Mesendoderm (in vitro differentiated cells): ENCODE measurements around the gene AVL9.
"Not testable (repeated sequence)": the region's sequence is repeated elsewhere in the genome, so short reads cannot be mapped to it uniquely, and the experiment has no call there.

ENCODE experiments used
- DNase-seq: peaks from one replicate; pipeline ENCODE4 v3.0.0; 2013
- H2AK5ac ChIP-seq: 2 replicates; pipeline ENCODE4 v1.6.1; 2013; ENCODE audit warnings: low read length, inconsistent platforms
- H2BK120ac ChIP-seq: 2 replicates; pipeline ENCODE4 v1.6.1; 2013; ENCODE audit warnings: low read depth, mild to moderate bottlenecking, low read length, moderate library complexity, mixed read lengths
- H2BK15ac ChIP-seq: replicated peaks from 2 replicates; pipeline ENCODE4 v1.6.1; 2013; ENCODE audit warnings: low read depth, mild to moderate bottlenecking, moderate library complexity
- H2BK5ac ChIP-seq: 2 replicates; pipeline ENCODE4 v1.6.1; 2013; ENCODE audit warnings: low read length, inconsistent platforms
- H3K18ac ChIP-seq: 2 replicates; pipeline ENCODE4 v1.6.1; 2013; ENCODE audit warnings: mild to moderate bottlenecking, low read length, mixed read lengths
- H3K23ac ChIP-seq: one replicate; pipeline ENCODE4 v1.6.1; 2013; ENCODE audit warnings: low read length
- H3K27ac ChIP-seq: 2 replicates; pipeline ENCODE4 v1.5.1; 2013; ENCODE audit warnings: low read depth, mild to moderate bottlenecking, inconsistent platforms, low read length, moderate library complexity
- H3K27me3 ChIP-seq: 2 replicates; pipeline ENCODE4 v1.6.1; 2013; ENCODE audit warnings: low read length, control low read depth, mild to moderate bottlenecking, inconsistent platforms; ENCODE audit not compliant: insufficient read depth, poor library complexity
- H3K36me3 ChIP-seq: 2 replicates; pipeline ENCODE4 v1.6.1; 2013; ENCODE audit warnings: low read length, inconsistent platforms; ENCODE audit not compliant: control insufficient read depth, insufficient read depth
- H3K4ac ChIP-seq: one replicate; pipeline ENCODE4 v1.6.1; 2013; ENCODE audit warnings: low read depth, mild to moderate bottlenecking, low read length, moderate library complexity
- H3K4me1 ChIP-seq: 2 replicates; pipeline ENCODE4 v1.6.1; 2013; ENCODE audit warnings: low read depth, low read length, inconsistent platforms; ENCODE audit not compliant: control insufficient read depth
- H3K4me2 ChIP-seq: 2 replicates; pipeline ENCODE4 v1.6.1; 2013; ENCODE audit warnings: low read length
- H3K4me3 ChIP-seq: 2 replicates; pipeline ENCODE4 v1.5.1; 2013; ENCODE audit warnings: mild to moderate bottlenecking, low read length
- H3K56ac ChIP-seq: one replicate; pipeline ENCODE4 v1.6.1; 2013; ENCODE audit warnings: low read length
- H3K79me1 ChIP-seq: 2 replicates; pipeline ENCODE4 v1.6.1; 2013; ENCODE audit warnings: low read length, inconsistent platforms
- H3K79me2 ChIP-seq: 2 replicates; pipeline ENCODE4 v1.6.1; 2013; ENCODE audit warnings: mild to moderate bottlenecking, low read length; ENCODE audit not compliant: control insufficient read depth, insufficient read depth
- H3K9ac ChIP-seq: 2 replicates; pipeline ENCODE4 v1.6.1; 2013; ENCODE audit warnings: low read length, inconsistent platforms
- H4K5ac ChIP-seq: one replicate; pipeline ENCODE4 v1.6.1; 2013; ENCODE audit warnings: low read length
- H4K8ac ChIP-seq: one replicate; pipeline ENCODE4 v1.6.1; 2013; ENCODE audit warnings: low read depth, mild to moderate bottlenecking, control low read depth, low read length, moderate library complexity
- WGBS: extraction: QIAGEN DNeasy Blood & Tissue Kit; methylation state at CpG from one replicate; pipeline ENCODE4 v1.1.7; 2013; ENCODE audit warnings: low lambda C conversion rate, missing lambda C conversion rate; ENCODE audit not compliant: insufficient coverage; ENCODE audit errors: extremely low coverage; 5-methylcytosine and 5-hydroxymethylcytosine counted together

AVL9 gene

GRCh38 chr7:32461484-32461883 is 33.8 kb upstream of the AVL9 start:
- no CpG with 5 or more reads among the region's 2 CpGs for WGBS
- Histone ChIP-seq H3K4me2 (no peak overlapping the region), H2BK15ac (no peak overlapping the region), H3K4me3 (no peak overlapping the region), H2BK120ac (no peak overlapping the region), H3K56ac (no peak overlapping the region), H2BK5ac (no peak overlapping the region), H3K79me1 (no peaks in the 10 kb centered on the region), H3K27me3 (no peaks in the 10 kb centered on the region), H4K8ac (no peak overlapping the region), H3K4ac (no peak overlapping the region), H3K36me3 (no peaks in the 10 kb centered on the region), H3K23ac (no peak overlapping the region), H4K5ac (no peak overlapping the region), H3K27ac (no peak overlapping the region), H2AK5ac (no peak overlapping the region), H3K9ac (no peak overlapping the region), H3K4me1 (no peaks in the 10 kb centered on the region), H3K79me2 (no peaks in the 10 kb centered on the region), H3K18ac (no peak overlapping the region)
- DNase-seq: no peak

- Histone ChIP-seq H3K23ac (no peak overlapping the region), H3K27ac (no peak overlapping the region)
Measured at GRCh38 chr7:32462451-32462850, 32.8 kb upstream of the AVL9 start.

DNA sequence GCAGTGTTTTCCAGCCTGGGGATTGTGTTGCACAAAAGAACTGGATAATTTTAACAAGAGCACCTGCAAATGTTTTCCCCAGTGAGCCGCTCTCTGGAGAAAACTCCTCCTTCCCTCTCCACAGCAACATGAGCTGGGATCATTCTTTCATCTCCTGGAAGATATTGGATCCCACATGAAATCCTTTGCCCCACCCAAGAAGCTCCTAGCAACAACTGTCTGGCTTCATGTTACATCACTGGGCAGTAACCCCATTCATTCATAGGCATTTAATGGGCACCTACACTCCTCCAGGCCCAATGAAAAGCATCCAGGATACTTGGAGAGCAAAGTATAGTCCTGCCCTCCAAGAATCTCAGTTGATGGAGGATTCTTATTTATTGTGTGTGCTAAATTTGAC is 32.3 kb upstream of the AVL9 start:
- DNase-seq: no peak
- no CpG with 5 or more reads among the region's 1 CpG for WGBS
- no peak overlapping the region for H2BK15ac ChIP-seq

More at GRCh38 chr7:32462451-32462850, 32.8 kb upstream of the AVL9 start:
- Histone ChIP-seq H3K79me1 (no peaks in the 10 kb centered on the region), H3K36me3 (no peaks in the 10 kb centered on the region), H3K56ac (no peak overlapping the region), H3K4me1 (no peaks in the 10 kb centered on the region), H2BK120ac (no peak overlapping the region), H3K4me3 (no peak overlapping the region), H3K27me3 (no peaks in the 10 kb centered on the region), H3K4me2 (no peak overlapping the region), H4K5ac (no peak overlapping the region), H3K18ac (no peak overlapping the region), H3K79me2 (no peaks in the 10 kb centered on the region), H4K8ac (no peak overlapping the region), H3K9ac (no peak overlapping the region), H2AK5ac (no peak overlapping the region), H2BK15ac (no peak overlapping the region), H3K4ac (no peak overlapping the region), H2BK5ac (no peak overlapping the region)
- DNase-seq: no peak

GRCh38 chr7:32464641-32465416 is 30.5 kb upstream of the AVL9 start:
- not testable (repeated sequence) for H3K9ac ChIP-seq, H2BK120ac ChIP-seq, H3K4me2 ChIP-seq, H4K8ac ChIP-seq, H3K23ac ChIP-seq, H3K4me1 ChIP-seq, H3K4ac ChIP-seq, H3K56ac ChIP-seq, H2AK5ac ChIP-seq, H3K79me1 ChIP-seq, H3K79me2 ChIP-seq, H2BK15ac ChIP-seq, H4K5ac ChIP-seq, H3K27ac ChIP-seq, H3K36me3 ChIP-seq, H2BK5ac ChIP-seq, H3K4me3 ChIP-seq, H3K27me3 ChIP-seq, DNase-seq, H3K18ac ChIP-seq
- no CpG with 5 or more reads among the region's 30 CpGs for WGBS

More for the DNA sequence above, 32.3 kb upstream of the AVL9 start:
- Histone ChIP-seq H3K23ac (no peak overlapping the region), H3K79me2 (no peaks in the 10 kb centered on the region), H3K18ac (no peak overlapping the region), H2BK5ac (no peak overlapping the region), H3K79me1 (no peaks in the 10 kb centered on the region), H3K9ac (no peak overlapping the region), H3K4ac (no peak overlapping the region), H3K4me2 (no peak overlapping the region), H3K4me3 (no peak overlapping the region), H3K56ac (no peak overlapping the region), H4K5ac (no peak overlapping the region), H3K36me3 (no peaks in the 10 kb centered on the region), H2AK5ac (no peak overlapping the region), H3K4me1 (no peaks in the 10 kb centered on the region), H2BK120ac (no peak overlapping the region), H3K27me3 (no peaks in the 10 kb centered on the region), H3K27ac (no peak overlapping the region), H4K8ac (no peak overlapping the region)

GRCh38 chr7:32470004-32470403 is 25.3 kb upstream of the AVL9 start:
- not testable (repeated sequence) for H3K27me3 ChIP-seq, H3K4ac ChIP-seq, H2BK120ac ChIP-seq, H2AK5ac ChIP-seq, H4K5ac ChIP-seq, H3K23ac ChIP-seq, DNase-seq, H3K4me2 ChIP-seq, H3K4me3 ChIP-seq, H3K27ac ChIP-seq, H3K18ac ChIP-seq, H3K79me2 ChIP-seq, H3K4me1 ChIP-seq, H3K56ac ChIP-seq, H2BK5ac ChIP-seq, H3K36me3 ChIP-seq, H2BK15ac ChIP-seq, H3K9ac ChIP-seq, H4K8ac ChIP-seq, H3K79me1 ChIP-seq
- WGBS: no CpG with 5 or more reads among the region's 2 CpGs

- H3K79me2 ChIP-seq: no peaks in the 10 kb centered on the region
- H3K79me1 ChIP-seq: no peaks in the 10 kb centered on the region
- no peak overlapping the region for H3K18ac ChIP-seq
- H3K56ac ChIP-seq: no peak overlapping the region
- H3K9ac ChIP-seq: no peak overlapping the region
- peak; percentile 22 for DNase-seq
- no peak overlapping the region for H3K4me2 ChIP-seq
- no peak overlapping the region for H2BK120ac ChIP-seq
- H3K27me3 ChIP-seq: no peaks in the 10 kb centered on the region
- no peak overlapping the region for H4K8ac ChIP-seq
- no peaks in the 10 kb centered on the region for H3K4me1 ChIP-seq
- no peak overlapping the region for H2BK5ac ChIP-seq
- no peak overlapping the region for H3K23ac ChIP-seq
- H3K4me3 ChIP-seq: no peak overlapping the region
- no CpG with 5 or more reads among the region's 5 CpGs for WGBS
- H3K36me3 ChIP-seq: no peaks in the 10 kb centered on the region
- H3K4ac ChIP-seq: no peak overlapping the region
- H3K27ac ChIP-seq: no peak overlapping the region
- H4K5ac ChIP-seq: no peak overlapping the region
- no peak overlapping the region for H2BK15ac ChIP-seq
- H2AK5ac ChIP-seq: no peak overlapping the region
Measured at GRCh38 chr7:32470871-32471270, 24.4 kb upstream of the AVL9 start.
